Measurements from ENCODE around the gene UGT8. TPM values are rescaled to one million over a fixed set of nuclear protein-coding genes. Genes with fewer than 3 reads are reported as not detected.

Gene UGT8, protein sequence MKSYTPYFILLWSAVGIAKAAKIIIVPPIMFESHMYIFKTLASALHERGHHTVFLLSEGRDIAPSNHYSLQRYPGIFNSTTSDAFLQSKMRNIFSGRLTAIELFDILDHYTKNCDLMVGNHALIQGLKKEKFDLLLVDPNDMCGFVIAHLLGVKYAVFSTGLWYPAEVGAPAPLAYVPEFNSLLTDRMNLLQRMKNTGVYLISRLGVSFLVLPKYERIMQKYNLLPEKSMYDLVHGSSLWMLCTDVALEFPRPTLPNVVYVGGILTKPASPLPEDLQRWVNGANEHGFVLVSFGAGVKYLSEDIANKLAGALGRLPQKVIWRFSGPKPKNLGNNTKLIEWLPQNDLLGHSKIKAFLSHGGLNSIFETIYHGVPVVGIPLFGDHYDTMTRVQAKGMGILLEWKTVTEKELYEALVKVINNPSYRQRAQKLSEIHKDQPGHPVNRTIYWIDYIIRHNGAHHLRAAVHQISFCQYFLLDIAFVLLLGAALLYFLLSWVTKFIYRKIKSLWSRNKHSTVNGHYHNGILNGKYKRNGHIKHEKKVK
- 0.25 TPM for total RNA-seq

- Histone ChIP-seq H3K4me3 (peak within 1 kb of the TSS; percentile 47 to 50), H3K27me3 (no peaks in the 10 kb centered on the region), H3K36me3 (no peaks in the 10 kb centered on the region), H3K9me3 (no peaks in the 10 kb centered on the region), H3K27ac (peak within 1 kb of the TSS; percentile 2), H3K4me1 (peaks cover 18% of the 10 kb centered on the region)
- no peak for TF ChIP-seq CTCF (IDR thresholded peaks at IDR 0.05)
- TF ChIP-seq POLR2AphosphoS5 (IDR thresholded peaks at IDR 0.05; ENCODE audit: insufficient read depth in 1 of 2, low read depth in 1 of 2), result no peak
- TF ChIP-seq POLR2A (IDR thresholded peaks at IDR 0.05), result no peak
- no peak for DNase-seq (ENCODE audit: extremely low spot score in 2 of 2)
- intact Hi-C loops (cut with DNase I), result no loop called here
Observed at GRCh38 chr4:114598191-114599121, at the start of gene UGT8. Gene UGT8 (plus strand): TSS chr4:114598807. CDS start chr4:114622881, 24,074 bp downstream.

DNA sequence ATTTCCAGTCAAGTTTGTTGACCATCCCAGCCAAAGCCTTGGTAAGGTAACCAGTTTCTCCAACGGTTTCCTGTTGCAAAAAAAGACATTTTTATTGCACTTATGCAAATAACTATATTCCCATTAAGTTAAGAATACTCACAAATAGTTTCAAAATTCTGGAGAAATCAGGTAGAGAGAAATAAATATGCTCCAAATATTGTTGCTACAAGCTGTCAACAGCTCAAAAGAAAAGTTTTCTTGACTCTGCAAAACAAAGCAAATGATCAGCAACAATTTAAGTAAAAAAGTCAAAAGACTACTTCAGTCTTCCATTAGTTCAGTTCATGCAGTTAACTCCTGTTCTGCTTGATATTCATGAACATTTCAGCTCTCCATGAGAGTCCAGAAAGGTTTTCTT is 49.0 kb upstream of the UGT8 start:
- Histone ChIP-seq H3K4me1 (no peaks in the 10 kb centered on the region), H3K9me3 (no peaks in the 10 kb centered on the region), H3K27ac (no peak overlapping the region), H3K36me3 (no peaks in the 10 kb centered on the region), H3K27me3 (no peaks in the 10 kb centered on the region), H3K4me3 (no peak overlapping the region)
- no peak for TF ChIP-seq POLR2A (IDR thresholded peaks at IDR 0.05)
- no peak for TF ChIP-seq POLR2AphosphoS5 (IDR thresholded peaks at IDR 0.05; ENCODE audit: insufficient read depth in 1 of 2, low read depth in 1 of 2)
- no peak for TF ChIP-seq CTCF (IDR thresholded peaks at IDR 0.05)
- intact Hi-C loops (cut with DNase I), result no loop called here
- no peak for DNase-seq (ENCODE audit: extremely low spot score in 2 of 2)

- DNase-seq (ENCODE audit: extremely low spot score in 2 of 2), result no peak
Observed at GRCh38 chr4:114558446-114559020, 40.1 kb upstream of the UGT8 start.

DNA sequence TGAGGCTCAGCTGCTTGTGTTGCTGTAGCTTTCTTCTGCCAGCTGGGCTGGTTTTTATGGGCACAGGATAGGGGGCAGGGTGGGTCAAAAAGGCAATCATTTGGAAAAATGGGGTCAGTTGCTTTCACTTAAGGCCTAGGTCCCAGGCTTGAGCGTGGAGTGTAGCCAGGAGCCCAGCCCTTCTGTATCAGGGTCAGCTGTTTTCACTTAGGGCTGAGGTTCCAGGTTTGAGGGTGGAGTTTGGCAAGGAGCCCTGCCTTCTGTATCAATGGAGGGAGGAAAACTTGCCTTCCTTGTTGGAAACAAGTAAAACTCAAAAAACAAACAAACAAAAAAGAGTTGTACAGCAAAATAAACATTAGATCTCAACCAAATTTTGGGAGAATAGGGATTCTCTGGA is 37.0 kb upstream of the UGT8 start:
- H3K36me3 ChIP-seq, result no peaks in the 10 kb centered on the region
- DNase-seq (ENCODE audit: extremely low spot score in 2 of 2), result no peak
- TF ChIP-seq CTCF (IDR thresholded peaks at IDR 0.05) (no peak), POLR2A (IDR thresholded peaks at IDR 0.05) (no peak), POLR2AphosphoS5 (IDR thresholded peaks at IDR 0.05; ENCODE audit: insufficient read depth in 1 of 2, low read depth in 1 of 2) (no peak)
- H3K4me3 ChIP-seq, result no peak overlapping the region
- H3K27me3 ChIP-seq, result no peaks in the 10 kb centered on the region
- H3K4me1 ChIP-seq, result no peaks in the 10 kb centered on the region
- H3K27ac ChIP-seq, result no peak overlapping the region
- intact Hi-C loops (cut with DNase I), result no loop called here
- no peaks in the 10 kb centered on the region for H3K9me3 ChIP-seq

More at GRCh38 chr4:114558446-114559020, 40.1 kb upstream of the UGT8 start:
- Histone ChIP-seq H3K36me3 (no peaks in the 10 kb centered on the region), H3K27ac (no peak overlapping the region), H3K27me3 (no peaks in the 10 kb centered on the region), H3K4me3 (no peak overlapping the region), H3K9me3 (no peaks in the 10 kb centered on the region), H3K4me1 (no peaks in the 10 kb centered on the region)
- intact Hi-C loops (cut with DNase I), result no loop called here
- TF ChIP-seq POLR2AphosphoS5 (IDR thresholded peaks at IDR 0.05; ENCODE audit: insufficient read depth in 1 of 2, low read depth in 1 of 2), result no peak
- TF ChIP-seq POLR2A (IDR thresholded peaks at IDR 0.05), result no peak
- no peak for TF ChIP-seq CTCF (IDR thresholded peaks at IDR 0.05)
